Astrocyte (in vitro differentiated cells and primary cell): ENCODE measurements around the gene RIMOC1.

ENCODE experiments used
- CTCF ChIP-seq: IDR thresholded peaks from 2 replicates; pipeline ENCODE4 v1.5.1; 2011; ENCODE audit warnings: low read depth, mild to moderate bottlenecking, inconsistent platforms, low read length, moderate library complexity; ENCODE audit not compliant: insufficient read depth
- EZH2 ChIP-seq: IDR thresholded peaks from 2 replicates; pipeline ENCODE4 v1.6.1; 2012; ENCODE audit warnings: mild to moderate bottlenecking, low read length, inconsistent platforms; ENCODE audit not compliant: insufficient read depth

- TF ChIP-seq CTCF (no peak), EZH2 (no peak)
Observed at GRCh38 chr5:41903382-41903891, 707 bp upstream of the RIMOC1 start.
